PC-9 (cell line): ENCODE measurements around the gene EIF4A3. TPM values are rescaled to one million over a fixed set of nuclear protein-coding genes. Genes with fewer than 3 reads are reported as not detected.
"Not testable (repeated sequence)": the region's sequence is repeated elsewhere in the genome, so short reads cannot be mapped to it uniquely, and the experiment has no call there.

ENCODE experiments used
- BruUV-seq: library from RNA; stranded (reverse); fragments of 400-500 nt; replicated peaks from 2 replicates; lab custom pipeline; 2021; lab: Mats Ljungman, UMichigan
- CTCF ChIA-PET: fragments of 300-600 bp; sonication (Branson Sonifier 250); formaldehyde crosslinking; loops from one replicate; lab custom pipeline; 2022; ENCODE audit warnings: antibody characterized with exemption; lab: Charles Lee
- POLR2A ChIA-PET: fragments of 300-600 bp; sonication (Branson Sonifier 250); formaldehyde crosslinking; loops from one replicate; lab custom pipeline; 2022; ENCODE audit warnings: antibody characterized with exemption; ENCODE audit not compliant: unreplicated experiment; lab: Charles Lee
- DNase-seq, 2 experiments: peaks; one replicate each; pipeline versions ENCODE4 v3.0.0 to v3.0.0-alpha.2; 2015 to 2022; ENCODE audit warnings: mixed read lengths in 1 of 2
- H2AFZ ChIP-seq: fragments of 200-600 bp; sonication (generic); 2 replicates; pipeline ENCODE4 v1.8.1; 2017; ENCODE audit warnings: antibody characterized with exemption
- H3F3A ChIP-seq: fragments of 200-600 bp; sonication (generic); 2 replicates; pipeline ENCODE4 v1.8.1; 2017; ENCODE audit warnings: antibody characterized with exemption, mild to moderate bottlenecking, low read depth; ENCODE audit not compliant: insufficient read depth
- H3K27ac ChIP-seq: fragments of 200-600 bp; sonication (generic); 2 replicates; pipeline ENCODE4 v1.6.1; 2016; ENCODE audit warnings: mixed run types
- H3K27me3 ChIP-seq: fragments of 200-600 bp; sonication (generic); 2 replicates; pipeline ENCODE4 v1.6.1; 2016; ENCODE audit warnings: low read depth, mixed run types; ENCODE audit not compliant: insufficient read depth
- H3K36me3 ChIP-seq: fragments of 200-600 bp; sonication (generic); 2 replicates; pipeline ENCODE4 v1.6.1; 2016; ENCODE audit warnings: low read depth, mixed run types
- H3K4me1 ChIP-seq: fragments of 200-600 bp; sonication (generic); replicated peaks from 2 replicates; pipeline ENCODE4 v1.6.1; 2016; ENCODE audit warnings: mixed run types; ENCODE audit not compliant: insufficient read depth
- H3K4me2 ChIP-seq: fragments of 200-600 bp; sonication (generic); 2 replicates; pipeline ENCODE4 v1.6.1; 2017; ENCODE audit warnings: mixed run types
- H3K4me3 ChIP-seq: fragments of 200-600 bp; sonication (generic); 2 replicates; pipeline ENCODE4 v1.6.1; 2016; ENCODE audit warnings: mixed run types
- H3K79me2 ChIP-seq: fragments of 200-600 bp; sonication (generic); 2 replicates; pipeline ENCODE4 v1.6.1; 2017; ENCODE audit warnings: low read depth, mixed run types
- H3K9me2 ChIP-seq: fragments of 200-600 bp; sonication (generic); 2 replicates; pipeline ENCODE4 v1.8.1; 2017; ENCODE audit warnings: mild to moderate bottlenecking; ENCODE audit not compliant: insufficient read depth
- H3K9me3 ChIP-seq: fragments of 200-600 bp; sonication (generic); 2 replicates; pipeline ENCODE4 v1.8.1; 2016; ENCODE audit warnings: low read depth; ENCODE audit not compliant: insufficient read depth
- H4K20me1 ChIP-seq: fragments of 200-600 bp; sonication (generic); 2 replicates; pipeline ENCODE4 v1.8.1; 2017; ENCODE audit not compliant: insufficient read depth
- CTCF ChIP-seq: fragments of 200-600 bp; sonication (generic); conservative IDR thresholded peaks from 2 replicates; pipeline ENCODE4 v1.6.1; 2017; ENCODE audit warnings: mixed run types, antibody characterized with exemption, mild to moderate bottlenecking, moderate library complexity
- EZH2 ChIP-seq: fragments of 200-600 bp; sonication (generic); IDR thresholded peaks from 2 replicates; pipeline ENCODE4 v1.8.0; 2017; ENCODE audit warnings: antibody characterized with exemption, low read depth
- intact Hi-C: fragments of 100-400 bp; cut with micrococcal nuclease; formaldehyde crosslinking; loops from one replicate; pipeline ENCODE4 v1.10.0; 2022; ENCODE audit not compliant: unreplicated experiment
- total RNA-seq: library from RNA; stranded (reverse); gene quantifications from 2 replicates; pipeline ENCODE4 v1.2.3, GENCODE V29; 2021

Gene EIF4A3
- total RNA-seq, 1 experiment from 2014 or later, result 114 TPM

GRCh38 chr17:80095038-80095843, 51.7 kb downstream of the EIF4A3 start:
- Histone ChIP-seq H3K27ac (no peak overlapping the region), H3K4me3 (no peak overlapping the region), H3K4me2 (no peak overlapping the region), H2AFZ (no peak overlapping the region), H4K20me1 (no peaks in the 10 kb centered on the region), H3K9me3 (no peaks in the 10 kb centered on the region), H3F3A (no peaks in the 10 kb centered on the region), H3K79me2 (no peaks in the 10 kb centered on the region), H3K4me1 (no peaks in the 10 kb centered on the region), H3K27me3 (no peaks in the 10 kb centered on the region), H3K9me2 (no peaks in the 10 kb centered on the region), H3K36me3 (no peaks in the 10 kb centered on the region)
- no peak for TF ChIP-seq EZH2
- no peak for TF ChIP-seq CTCF
- no TSS peak for BruUV-seq
- ChIA-PET CTCF (interaction anchor here (0.6 kb wide), 1 partner anchor 285 kb away, joined by 4 read pairs; no protein-coding TSS in a partner anchor), POLR2A (no interaction called here)
- DNase-seq, result no peak
- intact Hi-C loops, result no loop called here

- Histone ChIP-seq H3K9me3 (no peaks in the 10 kb centered on the region), H3K27me3 (peaks cover 3% of the 10 kb centered on the region; the same call in 1 of the 2 replicates), H3K36me3 (no peaks in the 10 kb centered on the region), H3K9me2 (no peaks in the 10 kb centered on the region), H4K20me1 (no peaks in the 10 kb centered on the region), H3K4me2 (no peak overlapping the region), H3K4me3 (no peak overlapping the region), H3K27ac (no peak overlapping the region), H3K79me2 (no peaks in the 10 kb centered on the region), H3F3A (no peaks in the 10 kb centered on the region), H2AFZ (no peak overlapping the region), H3K4me1 (no peaks in the 10 kb centered on the region)
- ChIA-PET POLR2A (interaction anchor here (0.6 kb wide), 1 partner anchor 168 kb away, joined by 3 read pairs; the partner anchor contains the start of gene RNF213), CTCF (no interaction called here)
- intact Hi-C loops, result no loop called here
- no peak for TF ChIP-seq CTCF
- TF ChIP-seq EZH2, result no peak
- no TSS peak for BruUV-seq
- no peak for DNase-seq
Measured at GRCh38 chr17:80092959-80093358, 54.0 kb downstream of the EIF4A3 start.

GRCh38 chr17:80091376-80091775, 55.6 kb downstream of the EIF4A3 start:
- Histone ChIP-seq H3K9me2 (no peaks in the 10 kb centered on the region), H3K4me2 (no peak overlapping the region), H4K20me1 (no peaks in the 10 kb centered on the region), H3K79me2 (no peaks in the 10 kb centered on the region), H3F3A (no peaks in the 10 kb centered on the region), H3K9me3 (no peaks in the 10 kb centered on the region), H2AFZ (no peak overlapping the region), H3K36me3 (no peaks in the 10 kb centered on the region), H3K27ac (no peak overlapping the region), H3K27me3 (peaks cover 17% of the 10 kb centered on the region; the same call in 1 of the 2 replicates), H3K4me3 (no peak overlapping the region), H3K4me1 (no peaks in the 10 kb centered on the region)
- ChIA-PET CTCF (no interaction called here), POLR2A (no interaction called here)
- no TSS peak for BruUV-seq
- TF ChIP-seq CTCF (no peak), EZH2 (no peak)
- no peak for DNase-seq
- intact Hi-C loops, result no loop called here

- H3K36me3 ChIP-seq, H3K9me3 ChIP-seq, H4K20me1 ChIP-seq, H2AFZ ChIP-seq, H3K27ac ChIP-seq, H3K79me2 ChIP-seq, H3K4me3 ChIP-seq, POLR2A ChIA-PET, H3K4me1 ChIP-seq, CTCF ChIA-PET, H3F3A ChIP-seq, H3K9me2 ChIP-seq, DNase-seq, intact Hi-C loops, H3K4me2 ChIP-seq, BruUV-seq: not testable (repeated sequence)
- peaks cover 17% of the 10 kb centered on the region; the same call in 1 of the 2 replicates for H3K27me3 ChIP-seq
Measured at GRCh38 chr17:80090164-80090563, 56.8 kb downstream of the EIF4A3 start.
